KMS-11 (cell line): ENCODE results near the gene PTMA.

ENCODE experiments used
- H2AFZ ChIP-seq: fragments of 200-600 bp; sonication (generic); 2 replicates; pipeline ENCODE4 v1.6.1; 2016; ENCODE audit warnings: antibody characterized with exemption, mixed run types, low read depth
- H3K27ac ChIP-seq: fragments of 200-600 bp; sonication (generic); 2 replicates; pipeline ENCODE4 v1.6.1; 2016; ENCODE audit warnings: mild to moderate bottlenecking, mixed run types
- H3K27me3 ChIP-seq: fragments of 200-600 bp; sonication (generic); 2 replicates; pipeline ENCODE4 v1.6.1; 2017; ENCODE audit warnings: mild to moderate bottlenecking, low read depth, mixed run types, moderate library complexity; ENCODE audit not compliant: insufficient read depth
- H3K36me3 ChIP-seq: fragments of 200-600 bp; sonication (generic); 2 replicates; pipeline ENCODE4 v1.6.1; 2017; ENCODE audit warnings: mild to moderate bottlenecking, mixed run types; ENCODE audit not compliant: insufficient read depth
- H3K4me1 ChIP-seq: fragments of 200-600 bp; sonication (generic); 2 replicates; pipeline ENCODE4 v1.6.1; 2016; ENCODE audit warnings: mild to moderate bottlenecking, low read depth, mixed run types; ENCODE audit not compliant: poor library complexity, severe bottlenecking
- H3K4me2 ChIP-seq: fragments of 200-600 bp; sonication (generic); 2 replicates; pipeline ENCODE4 v1.7.0; 2016; ENCODE audit warnings: mild to moderate bottlenecking, mixed run types
- H3K4me3 ChIP-seq: fragments of 200-600 bp; sonication (generic); IDR thresholded peaks from 2 replicates; pipeline ENCODE4 v1.6.1; 2017; ENCODE audit warnings: low read depth, low read length, mixed read lengths; ENCODE audit not compliant: insufficient read depth
- H3K79me2 ChIP-seq: fragments of 200-600 bp; sonication (generic); 2 replicates; pipeline ENCODE4 v1.6.1; 2016; ENCODE audit warnings: low read depth, mixed run types; ENCODE audit not compliant: insufficient read depth
- H3K9ac ChIP-seq: fragments of 200-600 bp; sonication (generic); 2 replicates; pipeline ENCODE4 v1.6.1; 2016; ENCODE audit warnings: mild to moderate bottlenecking, mixed run types
- H4K20me1 ChIP-seq: fragments of 200-600 bp; sonication (generic); 2 replicates; pipeline ENCODE4 v1.6.1; 2016; ENCODE audit warnings: mild to moderate bottlenecking, mixed run types; ENCODE audit not compliant: insufficient read depth
- TF ChIP-seq, protein P1 (sequence below): fragments of 200-600 bp; sonication (generic); conservative IDR thresholded peaks from 2 replicates; pipeline ENCODE4 v1.6.1; 2017; ENCODE audit warnings: low read depth, mild to moderate bottlenecking, antibody characterized with exemption, low read length, moderate library complexity, mixed read lengths

Gene PTMA

DNA sequence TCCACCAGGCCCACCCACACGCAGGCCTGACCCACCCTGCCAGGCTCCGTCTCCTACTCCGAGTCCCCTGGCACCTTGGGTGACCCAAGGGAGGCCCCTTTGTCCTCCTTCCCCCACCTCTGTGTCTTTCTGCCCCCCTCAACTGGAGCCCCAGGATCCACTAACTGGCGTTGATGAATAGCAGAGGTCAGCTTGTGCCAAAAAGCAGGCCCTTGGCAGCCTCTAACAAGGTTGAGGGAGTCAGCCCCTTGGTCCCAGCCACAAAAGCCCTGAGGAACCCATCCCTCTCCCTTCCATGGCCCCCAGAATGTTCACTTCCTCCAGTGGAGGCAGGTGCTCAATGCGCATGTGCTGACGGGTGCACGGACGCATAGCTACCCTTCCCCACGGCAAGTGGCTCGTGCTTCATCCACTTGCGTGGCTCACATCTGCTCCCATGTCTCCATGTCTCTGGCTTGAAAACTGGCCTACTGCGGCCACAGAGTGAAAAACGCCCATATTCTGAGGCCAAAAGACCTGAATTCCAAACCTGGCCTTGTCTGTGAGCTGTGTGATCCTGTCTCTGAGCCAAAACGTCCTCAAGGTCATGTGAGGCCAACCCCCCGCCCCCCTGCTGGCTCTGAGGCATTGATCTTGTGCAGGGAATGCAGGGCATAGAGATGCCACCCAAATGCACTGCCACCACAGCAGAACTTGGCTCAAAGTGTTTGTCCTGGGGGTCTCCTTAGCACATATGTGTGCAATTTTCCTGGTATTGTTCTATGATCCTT lies 19.0 kb upstream of the PTMA start:
- TF ChIP-seq, protein P1, sequence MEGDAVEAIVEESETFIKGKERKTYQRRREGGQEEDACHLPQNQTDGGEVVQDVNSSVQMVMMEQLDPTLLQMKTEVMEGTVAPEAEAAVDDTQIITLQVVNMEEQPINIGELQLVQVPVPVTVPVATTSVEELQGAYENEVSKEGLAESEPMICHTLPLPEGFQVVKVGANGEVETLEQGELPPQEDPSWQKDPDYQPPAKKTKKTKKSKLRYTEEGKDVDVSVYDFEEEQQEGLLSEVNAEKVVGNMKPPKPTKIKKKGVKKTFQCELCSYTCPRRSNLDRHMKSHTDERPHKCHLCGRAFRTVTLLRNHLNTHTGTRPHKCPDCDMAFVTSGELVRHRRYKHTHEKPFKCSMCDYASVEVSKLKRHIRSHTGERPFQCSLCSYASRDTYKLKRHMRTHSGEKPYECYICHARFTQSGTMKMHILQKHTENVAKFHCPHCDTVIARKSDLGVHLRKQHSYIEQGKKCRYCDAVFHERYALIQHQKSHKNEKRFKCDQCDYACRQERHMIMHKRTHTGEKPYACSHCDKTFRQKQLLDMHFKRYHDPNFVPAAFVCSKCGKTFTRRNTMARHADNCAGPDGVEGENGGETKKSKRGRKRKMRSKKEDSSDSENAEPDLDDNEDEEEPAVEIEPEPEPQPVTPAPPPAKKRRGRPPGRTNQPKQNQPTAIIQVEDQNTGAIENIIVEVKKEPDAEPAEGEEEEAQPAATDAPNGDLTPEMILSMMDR, result no peak
- Histone ChIP-seq H3K27ac (no peak overlapping the region), H3K27me3 (no peaks in the 10 kb centered on the region), H3K4me2 (no peak overlapping the region), H3K4me3 (no peak overlapping the region), H3K9ac (no peak overlapping the region), H3K79me2 (no peaks in the 10 kb centered on the region), H3K36me3 (no peaks in the 10 kb centered on the region), H4K20me1 (no peaks in the 10 kb centered on the region), H2AFZ (no peak overlapping the region), H3K4me1 (peaks cover 21% of the 10 kb centered on the region)

DNA sequence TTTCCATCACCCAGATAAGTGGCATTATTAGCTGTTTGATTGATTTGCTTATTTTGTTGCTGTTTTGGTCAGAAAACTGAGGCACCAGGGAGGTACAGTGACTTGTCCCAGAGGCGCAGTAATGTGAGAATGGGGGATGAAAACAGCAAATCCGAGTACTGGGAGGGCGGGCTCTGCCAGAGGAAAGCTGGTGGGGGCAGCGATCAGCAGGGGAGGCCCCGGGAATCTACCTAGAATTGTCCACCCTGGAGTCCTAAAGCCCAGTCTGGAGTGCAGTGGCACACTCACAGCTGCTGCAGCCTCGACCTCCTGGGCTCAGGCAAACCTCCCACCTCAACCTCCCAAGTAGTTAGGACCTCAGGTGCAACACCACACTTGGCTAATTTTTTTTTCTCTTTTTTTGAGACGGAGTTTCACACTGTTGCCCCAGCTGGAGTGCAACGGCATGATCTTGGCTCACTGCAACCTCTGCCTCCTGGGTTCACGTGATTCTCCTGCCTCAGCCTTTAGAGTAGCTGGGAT lies 17.0 kb upstream of the PTMA start:
- Histone ChIP-seq H3K36me3 (no peaks in the 10 kb centered on the region), H3K9ac (no peak overlapping the region), H3K4me2 (no peak overlapping the region), H3K4me3 (no peak overlapping the region), H3K27ac (no peak overlapping the region), H4K20me1 (no peaks in the 10 kb centered on the region), H3K79me2 (no peaks in the 10 kb centered on the region), H3K4me1 (peaks cover 10% of the 10 kb centered on the region), H2AFZ (no peak overlapping the region), H3K27me3 (no peaks in the 10 kb centered on the region)
- TF ChIP-seq, protein P1, result no peak

DNA sequence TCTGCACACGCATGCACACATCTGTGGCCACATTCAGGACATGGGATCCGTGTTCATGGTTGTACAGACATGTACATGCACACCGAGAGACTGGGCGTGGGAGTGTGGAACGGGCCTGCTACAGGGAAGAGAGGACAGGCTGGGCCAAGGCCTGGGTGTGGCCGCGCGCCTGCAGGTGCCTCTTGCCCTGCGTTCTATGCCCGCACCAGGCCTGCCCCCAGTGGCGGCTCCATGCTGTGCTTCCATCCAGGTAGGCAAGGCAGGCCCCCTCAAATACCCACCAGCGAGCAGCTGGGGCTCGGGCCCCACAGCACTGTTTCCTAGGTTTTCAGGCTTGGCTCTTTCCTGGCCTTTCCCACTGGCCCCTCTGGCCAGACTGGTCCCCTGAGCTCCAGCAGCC lies 15.5 kb upstream of the PTMA start:
- no peaks in the 10 kb centered on the region for H3K4me1 ChIP-seq
- no peaks in the 10 kb centered on the region for H3K79me2 ChIP-seq
- no peak overlapping the region for H3K27ac ChIP-seq
- no peak overlapping the region for H2AFZ ChIP-seq
- TF ChIP-seq, protein P1, result no peak
- no peak overlapping the region for H3K4me3 ChIP-seq
- no peaks in the 10 kb centered on the region for H3K36me3 ChIP-seq
- H3K4me2 ChIP-seq, result no peak overlapping the region
- H4K20me1 ChIP-seq, result no peaks in the 10 kb centered on the region
- H3K9ac ChIP-seq, result no peak overlapping the region
- no peaks in the 10 kb centered on the region for H3K27me3 ChIP-seq

DNA sequence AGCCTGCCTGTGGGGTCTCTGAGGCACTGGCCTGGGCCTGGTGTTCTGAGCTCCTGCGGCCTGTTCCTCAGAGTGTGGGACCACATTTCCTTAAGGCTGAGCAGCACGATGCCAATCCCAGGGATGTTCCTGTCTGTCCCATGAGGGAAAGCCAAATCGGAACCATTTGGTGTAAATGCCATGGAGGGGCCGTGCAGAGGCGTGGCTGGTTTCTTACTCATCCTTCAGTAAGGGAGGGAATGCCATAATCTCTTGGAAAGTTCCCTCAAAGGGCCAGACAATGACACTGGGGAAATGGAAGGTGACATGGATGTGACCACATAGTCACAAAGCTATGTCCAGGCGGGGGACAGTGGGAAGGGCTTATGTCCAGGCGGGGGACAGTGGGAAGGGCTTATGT lies 14.4 kb upstream of the PTMA start:
- Histone ChIP-seq H4K20me1 (no peaks in the 10 kb centered on the region), H3K27ac (no peak overlapping the region), H3K4me3 (no peak overlapping the region), H3K36me3 (no peaks in the 10 kb centered on the region), H3K27me3 (no peaks in the 10 kb centered on the region), H3K9ac (no peak overlapping the region), H3K4me2 (no peak overlapping the region), H2AFZ (no peak overlapping the region), H3K79me2 (no peaks in the 10 kb centered on the region), H3K4me1 (no peaks in the 10 kb centered on the region)
- TF ChIP-seq, protein P1, result no peak
